ENCODE results near the gene ATXN1L.
"Not testable (repeated sequence)": the region's sequence is repeated elsewhere in the genome, so short reads cannot be mapped to it uniquely, and the experiment has no call there.

Gene ATXN1L

GRCh38 chr16:71808593-71809459 lies 37.0 kb upstream of the ATXN1L start, which contains the start of gene AP1G1:
Gene AP1G1, minus strand, starts transcription at chr16:71808834. Its CDS starts 19,355 bp downstream, at chr16:71789479.
- Histone ChIP-seq H3K4me1 (ENCODE audit: insufficient read depth, poor library complexity, severe bottlenecking) (peaks cover 13% of the 10 kb centered on the region), H3K27me3 (ENCODE audit: insufficient read depth, poor library complexity, severe bottlenecking) (no peaks in the 10 kb centered on the region), H3K9me3 (ENCODE audit: severe bottlenecking) (no peaks in the 10 kb centered on the region), H3K27ac (ENCODE audit: poor library complexity, severe bottlenecking) (peak within 1 kb of the TSS; percentile 75), H3K36me3 (ENCODE audit: low read depth) (peaks cover 39% of the 10 kb centered on the region), H3K4me3 (ENCODE audit: severe bottlenecking) (peak within 1 kb of the TSS; percentile 92)
- no peak for TF ChIP-seq CTCF (IDR thresholded peaks at IDR 0.05; ENCODE audit: poor library complexity, severe bottlenecking)
- DNase-seq (ENCODE audit: low spot score) (peak; percentile 98), ATAC-seq (ENCODE audit: low read depth) (peak; percentile 92)

- H3K4me3 ChIP-seq (ENCODE audit: severe bottlenecking); H3K27ac ChIP-seq (ENCODE audit: poor library complexity, severe bottlenecking); DNase-seq (ENCODE audit: low spot score); ATAC-seq (ENCODE audit: low read depth); H3K27me3 ChIP-seq (ENCODE audit: insufficient read depth, poor library complexity, severe bottlenecking); H3K9me3 ChIP-seq (ENCODE audit: severe bottlenecking): not testable (repeated sequence)
- peaks cover 28% of the 10 kb centered on the region for H3K36me3 ChIP-seq (ENCODE audit: low read depth)
- H3K4me1 ChIP-seq (ENCODE audit: insufficient read depth, poor library complexity, severe bottlenecking), result peaks cover 13% of the 10 kb centered on the region
Observed at GRCh38 chr16:71810155-71810530, 35.6 kb upstream of the ATXN1L start.

GRCh38 chr16:71811261-71811803 lies 34.4 kb upstream of the ATXN1L start:
- no peak for TF ChIP-seq CTCF (IDR thresholded peaks at IDR 0.05; ENCODE audit: poor library complexity, severe bottlenecking)
- no peak overlapping the region for H3K4me3 ChIP-seq (ENCODE audit: severe bottlenecking)
- peaks cover 16% of the 10 kb centered on the region for H3K36me3 ChIP-seq (ENCODE audit: low read depth)
- no peaks in the 10 kb centered on the region for H3K27me3 ChIP-seq (ENCODE audit: insufficient read depth, poor library complexity, severe bottlenecking)
- no peak for DNase-seq (ENCODE audit: low spot score)
- peaks cover 12% of the 10 kb centered on the region for H3K4me1 ChIP-seq (ENCODE audit: insufficient read depth, poor library complexity, severe bottlenecking)
- H3K27ac ChIP-seq (ENCODE audit: poor library complexity, severe bottlenecking), result no peak overlapping the region
- ATAC-seq (ENCODE audit: low read depth), result no peak
- no peaks in the 10 kb centered on the region for H3K9me3 ChIP-seq (ENCODE audit: severe bottlenecking)

GRCh38 chr16:71817155-71817500 lies 28.6 kb upstream of the ATXN1L start:
- DNase-seq (ENCODE audit: low spot score); H3K27ac ChIP-seq (ENCODE audit: poor library complexity, severe bottlenecking); H3K27me3 ChIP-seq (ENCODE audit: insufficient read depth, poor library complexity, severe bottlenecking); H3K4me1 ChIP-seq (ENCODE audit: insufficient read depth, poor library complexity, severe bottlenecking); H3K9me3 ChIP-seq (ENCODE audit: severe bottlenecking); H3K36me3 ChIP-seq (ENCODE audit: low read depth); H3K4me3 ChIP-seq (ENCODE audit: severe bottlenecking); ATAC-seq (ENCODE audit: low read depth): not testable (repeated sequence)

- Histone ChIP-seq H3K4me1 (ENCODE audit: insufficient read depth, poor library complexity, severe bottlenecking) (no peaks in the 10 kb centered on the region), H3K27ac (ENCODE audit: poor library complexity, severe bottlenecking) (no peak overlapping the region), H3K36me3 (ENCODE audit: low read depth) (no peaks in the 10 kb centered on the region), H3K9me3 (ENCODE audit: severe bottlenecking) (no peaks in the 10 kb centered on the region), H3K27me3 (ENCODE audit: insufficient read depth, poor library complexity, severe bottlenecking) (no peaks in the 10 kb centered on the region), H3K4me3 (ENCODE audit: severe bottlenecking) (no peak overlapping the region)
- DNase-seq (ENCODE audit: low spot score) (no peak), ATAC-seq (ENCODE audit: low read depth) (no peak)
- no peak for TF ChIP-seq CTCF (IDR thresholded peaks at IDR 0.05; ENCODE audit: poor library complexity, severe bottlenecking)
Observed at GRCh38 chr16:71826533-71827017, 19.2 kb upstream of the ATXN1L start.
